HG02970 (cell line): ENCODE measurements around the gene DVL1.

Source experiments
- ATAC-seq: cut with Tn5 transposase; IDR thresholded peaks from one replicate; pipeline ENCODE4 v1.9.1; 2021; ENCODE audit warnings: mild to moderate bottlenecking, moderate library complexity, moderate number of reproducible peaks; ENCODE audit not compliant: unreplicated experiment, low FRiP score

DVL1 gene

GRCh38 chr1:1286313-1287261 lies 62.6 kb downstream of the DVL1 start:
- ATAC-seq, result no peak

DNA sequence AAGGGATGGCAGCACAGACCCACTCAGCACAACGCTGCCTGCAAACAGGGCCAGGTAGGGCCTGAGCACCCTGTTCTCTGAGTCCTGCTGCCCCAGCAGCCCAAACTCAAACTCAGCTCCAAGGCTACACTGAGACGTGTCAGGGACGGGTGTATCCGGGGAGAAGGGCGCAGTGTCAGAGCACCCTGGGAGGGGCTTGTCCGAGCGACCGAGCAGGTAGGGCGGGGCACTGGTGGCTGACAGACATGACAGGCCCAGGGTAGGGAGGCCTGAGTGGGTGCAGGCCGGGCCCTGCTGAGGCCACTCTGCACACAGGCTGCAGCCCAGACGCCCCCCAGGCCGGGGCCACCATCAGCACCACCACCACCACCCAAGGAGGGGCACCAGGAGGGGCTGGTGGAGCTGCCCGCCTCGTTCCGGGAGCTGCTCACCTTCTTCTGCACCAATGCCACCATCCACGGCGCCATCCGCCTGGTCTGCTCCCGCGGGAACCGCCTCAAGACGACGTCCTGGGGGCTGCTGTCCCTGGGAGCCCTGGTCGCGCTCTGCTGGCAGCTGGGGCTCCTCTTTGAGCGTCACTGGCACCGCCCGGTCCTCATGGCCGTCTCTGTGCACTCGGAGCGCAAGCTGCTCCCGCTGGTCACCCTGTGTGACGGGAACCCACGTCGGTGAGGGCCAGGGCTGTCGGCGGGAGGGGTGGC lies 63.5 kb downstream of the DVL1 start:
- ATAC-seq, result no peak
